SK-N-MC (cell line): ENCODE data around the gene RDH16.
"Not testable (repeated sequence)": the region's sequence is repeated elsewhere in the genome, so short reads cannot be mapped to it uniquely, and the experiment has no call there.

ENCODE experiments used
- DNase-seq: peaks from one replicate; pipeline ENCODE4 v3.0.0-alpha.2; 2011; ENCODE audit warnings: low read depth, low spot score
- H3K27ac ChIP-seq: fragments of 200-600 bp; sonication (generic); 2 replicates; pipeline ENCODE4 v1.5.1; 2016; ENCODE audit warnings: mixed run types
- H3K36me3 ChIP-seq: fragments of 200-600 bp; sonication (generic); 2 replicates; pipeline ENCODE4 v1.6.1; 2017; ENCODE audit warnings: antibody characterized with exemption, low read length, mixed read lengths; ENCODE audit not compliant: insufficient read depth
- H3K4me3 ChIP-seq: fragments of 200-600 bp; sonication (generic); 2 replicates; pipeline ENCODE4 v1.5.1; 2016
- H3K9ac ChIP-seq: fragments of 200-600 bp; sonication (generic); 2 replicates; pipeline ENCODE4 v1.8.0; 2017; ENCODE audit warnings: mixed run types, mixed read lengths; ENCODE audit not compliant: insufficient read length
- H3K9me3 ChIP-seq: fragments of 200-600 bp; sonication (generic); 2 replicates; pipeline ENCODE4 v1.6.1; 2017; ENCODE audit warnings: low read depth, mild to moderate bottlenecking, antibody characterized with exemption, low read length, moderate library complexity, mixed read lengths
- EZH2 ChIP-seq: fragments of 200-600 bp; sonication (generic); IDR thresholded peaks from one replicate; pipeline ENCODE4 v1.6.1; 2017; ENCODE audit warnings: antibody characterized with exemption
- FOXP2 ChIP-seq: optimal IDR thresholded peaks from 2 replicates; pipeline ENCODE3; 2011; ENCODE audit warnings: mild to moderate bottlenecking, moderate library complexity; ENCODE audit not compliant: insufficient read depth; ENCODE audit errors: extremely low read length, control extremely low read depth
- POLR2AphosphoS5 ChIP-seq: IDR thresholded peaks from 2 replicates; pipeline ENCODE4 v1.6.1; 2012; ENCODE audit warnings: mild to moderate bottlenecking, low read depth, low read length, borderline replicate concordance

RDH16 gene

DNA sequence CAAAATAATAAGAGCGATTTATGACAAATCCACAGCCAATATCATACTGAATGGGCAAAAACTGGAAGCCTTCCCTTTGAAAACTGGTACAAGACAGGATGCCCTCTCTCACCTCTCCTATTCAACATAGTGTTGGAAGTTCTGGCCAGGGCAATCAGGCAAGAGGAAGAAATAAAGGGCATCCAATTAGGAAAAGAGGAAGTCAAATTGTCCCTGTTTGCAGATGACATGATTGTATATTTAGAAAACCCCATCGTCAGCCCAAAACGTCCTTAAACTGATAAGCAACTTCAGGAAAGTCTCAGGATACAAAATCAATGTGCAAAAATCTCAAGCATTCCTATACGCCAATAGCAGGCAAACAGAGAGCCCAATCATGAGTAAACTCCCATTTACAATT lies 4.8 kb upstream of the RDH16 start:
- H3K9ac ChIP-seq, H3K27ac ChIP-seq, H3K36me3 ChIP-seq, DNase-seq, H3K9me3 ChIP-seq, H3K4me3 ChIP-seq: not testable (repeated sequence)

DNA sequence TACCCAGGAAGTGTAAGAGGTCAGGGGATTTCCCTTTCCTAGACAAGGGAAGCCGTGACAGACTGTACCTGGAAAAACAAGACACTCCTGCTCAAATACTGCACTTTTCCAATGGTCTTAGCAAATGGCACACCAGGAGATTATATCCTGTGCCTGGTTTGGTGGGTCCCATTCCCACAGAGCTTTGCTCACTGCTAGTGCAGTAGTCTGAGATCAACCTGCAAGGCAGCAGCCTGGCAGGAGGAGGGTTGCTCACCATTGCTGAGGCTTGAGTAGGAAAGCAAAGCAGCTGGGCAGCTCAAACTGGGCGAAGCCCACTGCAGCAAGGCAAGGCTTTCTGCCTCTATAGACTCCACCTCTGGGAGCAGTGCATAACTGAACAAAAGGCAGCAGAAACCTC lies 1.0 kb upstream of the RDH16 start:
- TF ChIP-seq POLR2AphosphoS5 (no peak), FOXP2 (no peak), EZH2 (no peak)
- no peak for DNase-seq
- no peaks in the 10 kb centered on the region for H3K9me3 ChIP-seq

DNA sequence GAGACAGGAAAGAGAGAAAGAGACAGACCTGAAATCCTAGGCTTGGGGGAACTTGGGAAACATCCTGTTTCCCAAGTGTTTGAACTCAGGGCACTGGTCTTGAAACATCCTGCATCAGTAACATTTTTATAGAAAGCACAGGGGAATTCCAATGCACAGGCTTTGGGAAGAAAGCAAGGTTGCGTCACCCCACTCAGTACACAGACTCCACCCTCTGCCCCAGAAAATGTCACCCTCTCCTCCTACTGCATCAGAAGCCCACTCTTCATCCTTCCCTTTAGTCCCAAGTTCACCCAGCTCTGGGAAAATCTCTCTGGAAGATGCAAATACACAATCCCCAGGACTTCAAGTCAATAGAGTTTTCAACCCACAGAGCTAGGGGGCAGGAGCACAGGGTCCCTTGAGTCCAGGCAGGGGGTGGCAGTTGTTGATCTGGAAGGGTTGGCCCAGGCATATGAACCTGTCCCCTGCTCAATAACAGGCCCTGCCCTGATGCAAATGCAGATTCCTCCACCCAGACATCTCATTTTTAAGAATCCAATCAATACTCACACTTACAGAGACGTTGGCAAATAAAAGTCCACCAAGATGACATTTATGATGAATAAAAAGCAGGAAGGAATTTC lies 1.7 kb downstream of the RDH16 start:
- Histone ChIP-seq H3K9me3 (no peaks in the 10 kb centered on the region), H3K4me3 (no peak overlapping the region), H3K36me3 (no peaks in the 10 kb centered on the region), H3K27ac (no peak overlapping the region), H3K9ac (no peak overlapping the region)
- no peak for DNase-seq
- TF ChIP-seq POLR2AphosphoS5 = no peak
- TF ChIP-seq EZH2 = no peak
- no peak for TF ChIP-seq FOXP2

More for the DNA sequence above, 1.0 kb upstream of the RDH16 start:
- Histone ChIP-seq H3K36me3 (no peaks in the 10 kb centered on the region), H3K4me3 (no peak overlapping the region), H3K27ac (no peak overlapping the region), H3K9ac (no peak overlapping the region)

DNA sequence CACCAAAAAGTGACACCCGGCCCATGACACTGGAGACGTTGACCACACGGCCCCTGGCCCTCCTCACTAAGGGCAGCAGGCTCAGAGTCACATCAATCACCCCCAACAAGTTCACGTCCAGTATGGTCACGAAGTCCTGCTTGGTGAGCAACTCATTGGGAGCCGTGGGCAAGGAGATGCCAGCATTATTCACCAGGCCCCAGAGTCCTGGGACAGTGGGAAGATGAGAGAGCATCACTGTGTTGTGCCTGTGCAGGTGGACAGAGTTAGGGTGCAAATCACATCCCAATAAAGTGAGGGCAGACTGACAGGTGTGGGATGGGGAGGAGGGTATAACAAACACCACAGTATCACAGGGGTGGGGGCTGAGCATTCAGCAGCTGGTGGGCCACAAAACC lies 2.5 kb downstream of the RDH16 start:
- TF ChIP-seq FOXP2 = no peak
- no peak for TF ChIP-seq POLR2AphosphoS5
- TF ChIP-seq EZH2 = no peak
- H3K9ac ChIP-seq = no peak overlapping the region
- H3K9me3 ChIP-seq = no peaks in the 10 kb centered on the region
- DNase-seq = no peak
- no peaks in the 10 kb centered on the region for H3K36me3 ChIP-seq
- no peak overlapping the region for H3K27ac ChIP-seq
- H3K4me3 ChIP-seq = no peak overlapping the region

DNA sequence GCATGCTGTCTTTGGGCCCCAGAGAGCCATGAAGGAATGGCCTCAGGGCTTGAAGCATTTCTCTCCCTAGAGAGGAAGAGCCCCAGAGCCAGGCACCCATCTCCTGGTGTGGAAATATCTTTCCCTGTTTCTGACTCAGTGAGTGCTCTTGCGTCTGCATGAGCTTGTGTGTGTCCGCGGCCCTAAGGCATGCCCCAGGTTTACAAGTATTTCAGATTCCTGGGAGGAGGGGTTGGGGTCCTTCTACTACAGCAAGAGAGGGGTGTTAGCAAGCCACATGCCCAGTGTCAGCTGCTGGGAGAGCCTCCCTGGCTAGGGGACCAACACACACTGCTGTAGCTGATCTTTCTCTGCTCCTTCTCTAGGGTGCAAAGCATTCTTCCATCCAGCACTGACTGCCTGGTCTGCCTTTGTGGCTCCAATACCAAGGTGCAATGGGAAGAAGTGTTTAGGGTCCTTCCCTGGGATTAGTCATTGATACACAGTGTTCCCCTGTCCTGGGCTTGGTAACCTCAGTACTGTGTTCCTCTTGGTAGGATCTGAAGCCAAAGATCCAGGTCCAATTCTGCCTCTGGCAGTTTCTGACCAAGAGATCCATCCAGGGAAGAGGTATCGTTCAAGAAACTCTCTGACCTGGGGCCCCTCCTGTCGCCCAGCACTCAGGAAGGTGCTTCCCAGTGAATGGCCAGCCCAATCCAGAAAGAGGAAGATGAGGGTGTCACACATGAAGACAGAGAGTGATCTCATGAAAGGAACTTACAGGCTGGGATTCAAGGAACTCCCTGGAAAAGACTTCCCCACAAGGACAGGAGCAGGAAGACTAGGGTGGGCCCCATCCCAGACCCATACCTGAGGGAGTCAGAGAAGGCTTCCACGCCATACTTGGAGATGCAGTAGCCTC lies 3.1 kb downstream of the RDH16 start:
- Histone ChIP-seq H3K27ac (no peak overlapping the region), H3K36me3 (no peaks in the 10 kb centered on the region), H3K9me3 (no peaks in the 10 kb centered on the region), H3K9ac (no peak overlapping the region), H3K4me3 (no peak overlapping the region)
- no peak for DNase-seq
- TF ChIP-seq POLR2AphosphoS5 = no peak
- no peak for TF ChIP-seq FOXP2
- no peak for TF ChIP-seq EZH2

DNA sequence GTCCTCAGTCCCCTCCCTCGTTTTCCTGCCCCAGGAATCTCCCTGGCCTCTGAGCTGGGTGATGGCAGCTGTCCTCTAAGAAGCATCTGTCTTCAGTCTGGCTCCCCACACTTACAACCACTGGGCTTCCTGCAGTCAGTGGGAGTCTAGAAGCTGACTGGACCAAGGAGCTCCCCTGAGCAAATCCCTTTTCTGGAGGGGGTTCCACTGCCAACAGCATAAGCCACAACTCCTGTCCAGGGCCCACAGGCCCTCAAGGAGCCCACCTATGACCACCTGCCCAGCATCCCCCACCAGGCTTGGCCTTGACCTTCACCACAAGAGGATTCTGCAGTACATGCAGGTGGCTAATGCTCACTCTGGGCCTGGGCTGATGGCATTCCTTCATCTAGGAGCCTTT lies 4.1 kb downstream of the RDH16 start:
- DNase-seq = no peak
- no peak overlapping the region for H3K4me3 ChIP-seq
- H3K9me3 ChIP-seq = no peaks in the 10 kb centered on the region
- no peak overlapping the region for H3K27ac ChIP-seq
- H3K9ac ChIP-seq = no peak overlapping the region
- no peaks in the 10 kb centered on the region for H3K36me3 ChIP-seq
- TF ChIP-seq EZH2 = no peak
- no peak for TF ChIP-seq POLR2AphosphoS5
- no peak for TF ChIP-seq FOXP2

DNA sequence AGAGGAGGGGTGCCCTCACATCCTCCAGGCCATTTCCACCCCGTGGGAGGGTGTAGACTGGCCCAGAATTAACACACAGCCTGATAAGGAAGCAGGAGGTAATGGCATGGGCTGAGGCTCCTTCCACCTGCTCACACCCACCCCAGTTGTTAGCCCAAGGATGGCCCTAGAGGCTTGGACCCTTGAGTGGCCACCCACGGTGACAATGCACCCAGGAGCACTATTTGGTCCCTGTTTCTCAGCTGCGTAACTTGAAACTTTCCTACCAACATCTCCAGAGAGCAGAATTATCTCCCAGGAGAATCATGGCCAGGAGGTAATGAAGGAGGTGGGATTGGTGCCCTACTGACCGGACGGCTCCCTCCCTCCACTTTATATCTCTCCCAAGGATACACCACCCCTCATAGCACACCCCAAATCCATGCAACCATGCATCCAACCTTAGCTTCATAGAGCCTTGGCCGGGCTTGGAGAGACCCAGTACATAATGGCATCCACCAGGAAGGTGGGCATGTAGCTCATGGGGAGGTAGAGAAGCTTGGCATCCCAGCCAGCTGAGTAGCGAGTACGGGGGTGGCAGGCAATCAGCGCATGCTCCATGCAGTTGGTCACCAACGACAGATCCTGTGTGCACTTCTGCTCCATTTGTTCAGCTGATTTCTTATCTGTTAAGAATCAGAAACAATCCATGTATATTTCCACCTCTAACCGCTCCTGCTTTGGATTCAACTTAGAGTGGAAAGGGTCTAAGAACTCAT lies 5.6 kb downstream of the RDH16 start:
- Histone ChIP-seq H3K9me3 (no peaks in the 10 kb centered on the region), H3K9ac (no peak overlapping the region), H3K4me3 (no peak overlapping the region), H3K36me3 (no peaks in the 10 kb centered on the region), H3K27ac (no peak overlapping the region)
- TF ChIP-seq FOXP2 (no peak), EZH2 (no peak), POLR2AphosphoS5 (no peak)
- DNase-seq = no peak

DNA sequence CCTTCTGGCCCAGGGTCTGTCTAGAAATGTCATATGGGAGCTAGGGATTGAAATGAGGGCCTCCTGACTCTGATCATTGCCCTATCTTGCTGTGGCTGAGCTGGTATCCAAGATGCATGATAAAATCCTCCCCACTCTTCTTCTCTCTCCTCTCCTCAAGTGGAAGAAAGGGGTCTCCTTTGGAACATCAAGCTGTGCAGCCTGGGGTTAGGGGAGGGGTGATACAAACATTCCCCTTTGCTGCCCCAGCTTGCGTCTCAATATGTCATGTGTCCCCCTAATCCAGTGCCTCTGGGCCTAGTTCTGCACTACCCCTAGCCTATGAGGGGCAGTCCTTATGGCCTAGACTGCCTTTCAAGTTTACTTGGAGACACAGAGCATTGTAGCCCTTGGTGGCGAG lies 8.5 kb downstream of the RDH16 start:
- no peak overlapping the region for H3K4me3 ChIP-seq
- no peaks in the 10 kb centered on the region; the same call in 1 of the 2 replicates for H3K9me3 ChIP-seq
- TF ChIP-seq EZH2 (no peak), FOXP2 (no peak), POLR2AphosphoS5 (no peak)
- no peak overlapping the region for H3K27ac ChIP-seq
- no peak for DNase-seq
- no peaks in the 10 kb centered on the region for H3K36me3 ChIP-seq
- no peak overlapping the region for H3K9ac ChIP-seq
